ENCODE data around the gene NDUFS5. TPM values are rescaled to one million over a fixed set of nuclear protein-coding genes. Genes with fewer than 3 reads are reported as not detected.

Gene NDUFS5
- total RNA-seq, 1 experiment from 2014 or later, result 367 TPM

GRCh38 chr1:38991638-38992411, 34.3 kb upstream of the NDUFS5 start:
- Histone ChIP-seq H3K27ac (ENCODE audit: insufficient read length, low read depth, low read length) (peak overlapping the region; percentile 78), H2AFZ (ENCODE audit: low read length) (no peak overlapping the region), H3K79me1 (ENCODE audit: insufficient read depth, low read depth, low read length, poor library complexity, severe bottlenecking) (no peaks in the 10 kb centered on the region), H3K9ac (ENCODE audit: extremely low read depth, insufficient read length, low read length) (peak overlapping the region; percentile 99), H4K5ac (ENCODE audit: insufficient read length, low read depth, low read length) (no peak overlapping the region), H3K23ac (ENCODE audit: insufficient read length, low read depth, low read length) (peak overlapping the region; percentile 98), H3K79me2 (ENCODE audit: insufficient read depth, low read length) (peaks cover 48% of the 10 kb centered on the region), H3K4me1 (ENCODE audit: insufficient read depth, low read length) (no peaks in the 10 kb centered on the region; the same call in 1 of the 2 replicates), H2BK15ac (ENCODE audit: low read depth, low read length) (no peak overlapping the region), H2BK5ac (ENCODE audit: insufficient read length, low read length) (peak overlapping the region; percentile 87), H2BK20ac (ENCODE audit: low read depth, low read length, poor library complexity, severe bottlenecking) (no peak overlapping the region), H3K23me2 (ENCODE audit: insufficient read length, low read depth, low read length, poor library complexity, severe bottlenecking) (peaks cover 13% of the 10 kb centered on the region), H3K27me3 (ENCODE audit: insufficient read depth, low read length) (no peaks in the 10 kb centered on the region), H2BK120ac (ENCODE audit: low read depth, low read length, poor library complexity, severe bottlenecking) (no peak overlapping the region), H3K14ac (ENCODE audit: insufficient read depth, low read length) (peak overlapping the region; percentile 99), H2AK5ac (ENCODE audit: insufficient read length, low read length) (no peak overlapping the region), H3K18ac (ENCODE audit: insufficient read length, low read depth, low read length) (peak overlapping the region; percentile 75), H3K56ac (ENCODE audit: insufficient read length, low read depth, low read length) (peak overlapping the region; percentile 82), H3T11ph (ENCODE audit: low read length) (no peak overlapping the region), H4K20me1 (ENCODE audit: control insufficient read depth, insufficient read depth, insufficient read length) (no peaks in the 10 kb centered on the region), H3K4me2 (ENCODE audit: insufficient read depth, insufficient read length, low read length) (peak overlapping the region; percentile 100), H2BK12ac (ENCODE audit: insufficient read length, low read depth, low read length) (no peak overlapping the region), H4K8ac (replicated peaks; ENCODE audit: insufficient read length, low read depth, low read length) (no peak overlapping the region), H4K91ac (ENCODE audit: insufficient read length, low read depth, low read length) (no peak overlapping the region), H3K9me3 (ENCODE audit: control insufficient read depth, low read depth, low read length) (no peaks in the 10 kb centered on the region), H3K4ac (ENCODE audit: low read depth, low read length) (no peak overlapping the region; the same call in 1 of the 2 replicates)
- peaks cover 29 to 48% (median 41%) of the 10 kb centered on the region in 3 experiments for H3K36me3 Mint-ChIP-seq (ENCODE audit: insufficient read depth in 1 of 3, low read depth in 3 of 3)
- no peaks in the 10 kb centered on the region for H3K27me3 Mint-ChIP-seq (ENCODE audit: low read depth)
- peak overlapping the region; percentile 84 to 91 for H3K4me3 Mint-ChIP-seq
- H3K27ac Mint-ChIP-seq, result peak overlapping the region; percentile 64 to 95 (median 74); a peak in 6 of 7 replicates
- WGBS (ENCODE audit: extremely low coverage, insufficient read length, low lambda C conversion rate), result no CpG with 5 or more reads among the region's 30 CpGs
- no peaks in the 10 kb centered on the region for H3K9me3 Mint-ChIP-seq
- H3K4me1 Mint-ChIP-seq, result peaks cover 43 to 54% of the 10 kb centered on the region in 2 experiments
- TF ChIP-seq CTCF (conservative IDR thresholded peaks at IDR 0.05), result no peak
- peak; percentile 44 for DNase-seq

All from H9 (cell line).